ENCODE results near the gene SERTM2. TPM values are rescaled to one million over a fixed set of nuclear protein-coding genes. Genes with fewer than 3 reads are reported as not detected.
"Not testable (repeated sequence)": the region's sequence is repeated elsewhere in the genome, so short reads cannot be mapped to it uniquely, and the experiment has no call there.

Gene SERTM2
- total RNA-seq, 2 experiments from 2014 or later = not detected

GRCh38 chrX:111505783-111506182 lies 5.7 kb upstream of the SERTM2 start:
- Mint-ChIP-seq H3K27ac (no peak overlapping the region), H3K4me3 (no peak overlapping the region), H3K27me3 (no peaks in the 10 kb centered on the region), H3K36me3 (ENCODE audit: low read depth) (no peaks in the 10 kb centered on the region), H3K4me1 (no peaks in the 10 kb centered on the region), H3K9me3 (ENCODE audit: low read depth) (no peaks in the 10 kb centered on the region)
- POLR2A ChIA-PET = no interaction called here
- ATAC-seq (no peak), DNase-seq (no peak)
- CTCF ChIA-PET = no interaction called here
- intact Hi-C loops (cut with DNase I, micrococcal nuclease) = no loop called here

DNA sequence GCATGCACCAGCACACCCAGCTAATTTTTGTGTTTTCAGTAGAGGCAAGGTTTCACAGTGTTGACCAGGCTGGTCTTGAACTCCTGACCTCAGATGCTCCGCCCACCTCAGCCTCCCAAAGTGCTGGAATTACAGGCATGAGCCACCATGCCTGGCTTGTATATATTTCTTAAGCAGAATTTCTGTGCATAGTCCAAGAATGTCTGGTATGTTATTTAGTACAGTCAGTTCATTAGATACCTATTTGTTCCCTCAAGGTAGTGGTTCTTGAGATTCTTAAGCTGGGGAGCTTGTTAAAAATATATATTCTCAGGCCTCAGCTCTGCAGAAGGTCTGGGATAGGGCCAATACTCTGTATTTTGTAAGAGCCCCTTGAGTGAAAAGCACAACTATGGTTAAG lies 4.6 kb upstream of the SERTM2 start:
- intact Hi-C loops (cut with DNase I, micrococcal nuclease) = no loop called here
- ChIA-PET CTCF (interaction anchor here (0.7 kb wide), 1 partner anchor 1454 kb away, joined by 3 read pairs; no protein-coding TSS in a partner anchor), POLR2A (no interaction called here)
- Mint-ChIP-seq H3K4me1 (no peaks in the 10 kb centered on the region), H3K27me3 (no peaks in the 10 kb centered on the region), H3K4me3 (no peak overlapping the region), H3K27ac (no peak overlapping the region), H3K36me3 (ENCODE audit: low read depth) (no peaks in the 10 kb centered on the region), H3K9me3 (ENCODE audit: low read depth) (no peaks in the 10 kb centered on the region)
- ATAC-seq (no peak), DNase-seq (no peak)

DNA sequence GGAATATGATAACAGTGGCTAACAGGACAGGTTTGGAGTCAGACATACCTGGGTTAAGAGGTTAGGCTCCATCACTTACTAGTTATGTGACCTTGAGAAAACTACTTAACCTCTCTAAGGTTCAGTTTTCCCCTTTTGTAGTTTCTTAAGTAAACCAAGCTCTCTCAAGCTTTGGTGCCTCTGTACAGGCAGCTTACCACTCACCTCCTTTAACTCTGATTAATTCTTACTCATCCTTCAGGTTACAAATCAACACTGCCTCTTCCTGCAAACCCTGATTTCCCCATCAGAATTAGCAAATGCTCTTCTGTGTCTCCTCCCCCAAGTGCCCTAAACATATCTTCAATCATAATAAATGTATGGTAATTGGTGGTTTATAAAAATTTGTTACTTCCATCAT lies 3.5 kb upstream of the SERTM2 start:
- ChIA-PET CTCF (no interaction called here), POLR2A (no interaction called here)
- no peaks in the 10 kb centered on the region for H3K9me3 Mint-ChIP-seq (ENCODE audit: low read depth)
- no peaks in the 10 kb centered on the region for H3K4me1 Mint-ChIP-seq
- no peak for DNase-seq
- no peak for ATAC-seq
- no peaks in the 10 kb centered on the region for H3K36me3 Mint-ChIP-seq (ENCODE audit: low read depth)
- intact Hi-C loops (cut with DNase I, micrococcal nuclease) = no loop called here
- no peaks in the 10 kb centered on the region for H3K27me3 Mint-ChIP-seq
- no peak overlapping the region for H3K4me3 Mint-ChIP-seq
- H3K27ac Mint-ChIP-seq = no peak overlapping the region

GRCh38 chrX:111515298-111515697 lies 3.9 kb downstream of the SERTM2 start:
- Mint-ChIP-seq H3K27me3 (peaks cover 2% of the 10 kb centered on the region), H3K4me1 (no peaks in the 10 kb centered on the region)

GRCh38 chrX:111518667-111519066 lies 7.2 kb downstream of the SERTM2 start:
- Mint-ChIP-seq H3K27me3 (peaks cover 2% of the 10 kb centered on the region), H3K4me3 (no peak overlapping the region), H3K36me3 (ENCODE audit: low read depth) (no peaks in the 10 kb centered on the region), H3K9me3 (ENCODE audit: low read depth) (no peaks in the 10 kb centered on the region), H3K27ac (no peak overlapping the region), H3K4me1 (no peaks in the 10 kb centered on the region)
- intact Hi-C loops (cut with DNase I, micrococcal nuclease) = no loop called here
- ChIA-PET POLR2A (no interaction called here), CTCF (no interaction called here)
- ATAC-seq = no peak
- DNase-seq = no peak

More at GRCh38 chrX:111515298-111515697, 3.9 kb downstream of the SERTM2 start:
- H3K4me3 Mint-ChIP-seq = no peak overlapping the region
- CTCF ChIA-PET = no interaction called here
- POLR2A ChIA-PET = no interaction called here
- no peak for DNase-seq
- no peaks in the 10 kb centered on the region for H3K9me3 Mint-ChIP-seq (ENCODE audit: low read depth)
- intact Hi-C loops (cut with DNase I, micrococcal nuclease) = no loop called here
- ATAC-seq = no peak
- H3K36me3 Mint-ChIP-seq (ENCODE audit: low read depth) = no peaks in the 10 kb centered on the region
- no peak overlapping the region for H3K27ac Mint-ChIP-seq

DNA sequence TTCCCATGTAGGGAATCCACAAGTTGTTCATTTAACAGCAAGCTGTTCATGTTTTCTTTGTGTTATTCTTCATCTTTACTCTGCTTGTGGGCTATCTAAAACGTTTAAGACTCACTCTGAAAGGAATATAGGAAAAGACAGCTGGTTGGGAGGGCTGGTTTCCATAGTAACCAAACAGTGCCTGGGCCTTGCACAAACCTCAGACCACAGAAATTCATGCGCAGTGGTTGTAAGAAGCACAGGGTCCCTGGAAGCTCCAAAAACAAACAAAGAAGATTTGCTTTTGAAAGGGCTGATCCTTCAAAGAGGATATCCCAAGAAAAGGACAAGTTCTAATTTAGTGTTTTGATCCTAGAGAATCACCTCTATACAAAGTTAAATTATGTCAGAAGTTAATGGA lies 7.8 kb downstream of the SERTM2 start:
- no peak overlapping the region for H3K27ac Mint-ChIP-seq
- no peaks in the 10 kb centered on the region for H3K36me3 Mint-ChIP-seq (ENCODE audit: low read depth)
- H3K4me3 Mint-ChIP-seq = no peak overlapping the region
- H3K27me3 Mint-ChIP-seq = peaks cover 2% of the 10 kb centered on the region
- intact Hi-C loops (cut with DNase I, micrococcal nuclease) = no loop called here
- ATAC-seq = no peak
- H3K4me1 Mint-ChIP-seq = no peaks in the 10 kb centered on the region
- CTCF ChIA-PET = no interaction called here
- POLR2A ChIA-PET = no interaction called here
- no peaks in the 10 kb centered on the region for H3K9me3 Mint-ChIP-seq (ENCODE audit: low read depth)
- DNase-seq = no peak

DNA sequence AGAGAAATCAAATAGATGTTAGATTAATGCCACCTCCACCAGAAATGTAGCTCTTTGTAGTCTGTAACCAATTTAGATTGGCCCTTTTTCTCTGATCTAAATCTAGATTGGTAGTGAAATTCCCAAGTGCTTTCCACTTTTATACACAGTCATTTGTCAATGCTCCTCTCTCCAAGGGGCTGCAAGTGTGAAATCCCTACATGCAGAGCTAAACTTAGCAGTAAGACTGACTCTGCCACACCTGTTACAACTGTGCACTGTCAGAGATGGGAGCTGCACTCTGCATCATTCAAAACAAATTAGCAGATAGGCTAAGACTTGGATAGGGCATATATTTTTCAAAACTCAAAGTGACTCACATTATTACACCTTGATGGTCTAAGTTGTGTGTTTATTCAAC lies 9.1 kb downstream of the SERTM2 start:
- CTCF ChIA-PET = no interaction called here
- Mint-ChIP-seq H3K27ac (no peak overlapping the region), H3K27me3 (peaks cover 1% of the 10 kb centered on the region), H3K9me3 (ENCODE audit: low read depth) (no peaks in the 10 kb centered on the region), H3K4me1 (no peaks in the 10 kb centered on the region), H3K36me3 (ENCODE audit: low read depth) (no peaks in the 10 kb centered on the region), H3K4me3 (no peak overlapping the region)
- POLR2A ChIA-PET = no interaction called here
- no peak for DNase-seq
- ATAC-seq = no peak
- intact Hi-C loops (cut with DNase I, micrococcal nuclease) = no loop called here

GRCh38 chrX:111521169-111521568 lies 9.7 kb downstream of the SERTM2 start:
- intact Hi-C loops (cut with DNase I, micrococcal nuclease) = no loop called here
- ChIA-PET POLR2A (no interaction called here), CTCF (no interaction called here)
- no peak for ATAC-seq
- DNase-seq = no peak
- no peaks in the 10 kb centered on the region for H3K36me3 Mint-ChIP-seq (ENCODE audit: low read depth)
- H3K27ac Mint-ChIP-seq = no peak overlapping the region
- H3K4me3 Mint-ChIP-seq = no peak overlapping the region
- peaks cover 1% of the 10 kb centered on the region for H3K27me3 Mint-ChIP-seq
- no peaks in the 10 kb centered on the region for H3K4me1 Mint-ChIP-seq
- no peaks in the 10 kb centered on the region for H3K9me3 Mint-ChIP-seq (ENCODE audit: low read depth)

DNA sequence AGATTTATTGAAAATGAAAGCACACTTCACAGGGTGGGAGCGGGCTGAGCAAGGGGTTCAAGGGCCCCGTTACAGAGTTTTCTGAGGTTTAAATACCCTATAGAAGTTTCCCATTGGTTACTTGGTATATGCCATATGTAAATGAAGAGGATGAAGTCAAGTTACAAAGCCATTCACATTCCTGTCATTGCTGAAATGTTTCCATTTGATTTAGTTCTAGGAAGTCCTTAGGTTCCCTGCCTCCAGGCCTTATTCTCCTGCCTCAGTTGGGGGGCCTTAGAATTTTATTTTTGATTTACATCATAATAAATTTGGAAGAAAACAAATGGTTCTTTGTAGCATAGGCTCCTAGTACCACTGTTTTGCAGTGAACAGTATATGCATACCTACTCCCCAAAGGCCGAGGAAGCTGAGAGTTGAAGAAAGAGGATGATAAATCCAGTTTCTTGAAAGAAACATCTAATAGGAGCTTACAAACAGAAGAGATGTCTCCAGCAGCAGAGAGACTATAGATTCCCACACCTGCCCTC lies 31.8 kb downstream of the SERTM2 start:
- DNase-seq (no peak), ATAC-seq (no peak)
- Mint-ChIP-seq H3K27ac (no peak overlapping the region), H3K4me1 (no peaks in the 10 kb centered on the region), H3K9me3 (ENCODE audit: low read depth) (no peaks in the 10 kb centered on the region), H3K36me3 (ENCODE audit: low read depth) (no peaks in the 10 kb centered on the region), H3K4me3 (no peak overlapping the region), H3K27me3 (no peaks in the 10 kb centered on the region)
- CTCF ChIA-PET = no interaction called here
- POLR2A ChIA-PET = no interaction called here
- intact Hi-C loops (cut with DNase I, micrococcal nuclease) = no loop called here

GRCh38 chrX:111549235-111549634 lies 37.8 kb downstream of the SERTM2 start:
- DNase-seq; H3K27ac Mint-ChIP-seq; H3K4me1 Mint-ChIP-seq; CTCF ChIA-PET; intact Hi-C loops (cut with DNase I, micrococcal nuclease); H3K9me3 Mint-ChIP-seq (ENCODE audit: low read depth); H3K36me3 Mint-ChIP-seq (ENCODE audit: low read depth); ATAC-seq; POLR2A ChIA-PET; H3K4me3 Mint-ChIP-seq; H3K27me3 Mint-ChIP-seq: not testable (repeated sequence)

GRCh38 chrX:111555406-111555958 lies 44.0 kb downstream of the SERTM2 start:
- Mint-ChIP-seq H3K27ac (no peak overlapping the region), H3K4me1 (no peaks in the 10 kb centered on the region), H3K9me3 (ENCODE audit: low read depth) (no peaks in the 10 kb centered on the region), H3K4me3 (no peak overlapping the region), H3K36me3 (ENCODE audit: low read depth) (no peaks in the 10 kb centered on the region), H3K27me3 (no peaks in the 10 kb centered on the region)
- ATAC-seq (no peak), DNase-seq (no peak)
- intact Hi-C loops (cut with DNase I, micrococcal nuclease) = no loop called here
- ChIA-PET POLR2A (no interaction called here), CTCF (no interaction called here)

DNA sequence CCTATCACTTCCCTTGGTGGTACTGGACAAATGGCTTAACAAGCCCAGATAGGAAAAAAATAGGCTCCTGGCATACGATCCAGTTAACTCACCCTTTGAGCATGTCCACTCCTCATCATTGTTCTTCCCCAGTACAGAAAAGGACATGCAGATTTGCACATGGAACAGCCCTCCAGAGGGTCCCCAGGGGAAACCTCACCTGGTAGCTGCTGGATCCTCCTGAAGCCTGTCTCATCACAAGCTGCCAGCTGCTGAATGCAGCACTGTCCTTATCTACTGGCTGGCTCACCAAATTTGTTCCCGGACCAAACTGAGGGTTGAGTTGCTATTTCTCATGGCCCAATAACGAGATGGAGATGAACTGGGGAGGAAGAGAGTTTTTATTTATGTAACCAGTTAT lies 49.4 kb downstream of the SERTM2 start:
- Mint-ChIP-seq H3K27ac (no peak overlapping the region), H3K27me3 (no peaks in the 10 kb centered on the region), H3K36me3 (ENCODE audit: low read depth) (no peaks in the 10 kb centered on the region), H3K4me3 (no peak overlapping the region), H3K4me1 (no peaks in the 10 kb centered on the region), H3K9me3 (ENCODE audit: low read depth) (no peaks in the 10 kb centered on the region)
- ATAC-seq (no peak), DNase-seq (no peak)
- POLR2A ChIA-PET = no interaction called here
- intact Hi-C loops (cut with DNase I, micrococcal nuclease) = no loop called here
- CTCF ChIA-PET = no interaction called here

GRCh38 chrX:111561851-111562250 lies 50.4 kb downstream of the SERTM2 start:
- DNase-seq (no peak), ATAC-seq (no peak)
- Mint-ChIP-seq H3K9me3 (ENCODE audit: low read depth) (no peaks in the 10 kb centered on the region), H3K36me3 (ENCODE audit: low read depth) (no peaks in the 10 kb centered on the region), H3K4me3 (no peak overlapping the region), H3K27ac (no peak overlapping the region), H3K4me1 (no peaks in the 10 kb centered on the region), H3K27me3 (no peaks in the 10 kb centered on the region)
- ChIA-PET CTCF (no interaction called here), POLR2A (no interaction called here)
- intact Hi-C loops (cut with DNase I, micrococcal nuclease) = no loop called here
